Hematopoietic multipotent progenitor cell treated with erythropoietin and hydrocortisone succinate and interleukin-3 and kit ligand, for 15 days (in vitro differentiated cells): ENCODE results near the gene NFIB.
A peak's percentile ranks its signal among the peaks of the same experiment; 100 is the strongest.

ENCODE experiments used
- DNase-seq: peaks from one replicate; pipeline ENCODE4 v3.0.0-alpha.2; 2015; ENCODE audit warnings: low spot score

NFIB gene

DNA sequence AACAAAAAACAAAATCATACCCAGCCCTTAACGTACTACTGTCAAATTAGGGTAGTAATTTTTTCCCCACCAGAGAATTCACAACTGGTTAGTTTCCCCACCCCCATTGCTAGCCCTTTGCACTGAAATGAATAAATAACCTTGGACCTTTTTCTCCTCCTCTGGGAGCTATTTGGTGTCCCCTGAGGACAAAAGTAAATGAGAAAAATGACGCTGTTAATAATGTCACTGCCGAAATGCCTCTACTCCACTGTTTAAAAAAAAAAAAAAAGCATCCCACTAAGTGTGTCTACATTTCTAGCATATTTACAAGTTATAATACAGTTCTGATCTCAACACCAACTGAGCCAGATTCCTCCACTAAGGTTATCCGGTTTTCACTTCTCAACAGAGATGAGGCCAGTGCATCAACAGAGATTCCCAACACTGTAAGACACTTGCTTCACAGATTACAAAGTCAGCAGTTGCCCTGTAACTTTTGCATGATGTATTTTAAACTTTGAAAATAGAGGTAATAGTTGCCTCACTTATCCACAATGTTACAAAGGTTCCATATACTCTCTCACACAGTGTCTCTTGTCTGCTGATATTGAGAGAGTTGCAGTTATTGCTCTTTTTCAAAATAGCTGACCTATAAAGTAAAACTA is 5.1 kb upstream of the NFIB start:
- no peak for DNase-seq

GRCh38 chr9:14318361-14318760 is 4.4 kb upstream of the NFIB start:
- DNase-seq, result no peak

GRCh38 chr9:14317667-14318320 is 3.9 kb upstream of the NFIB start:
- DNase-seq, result no peak

- DNase-seq, result no peak
These were observed 2.8 kb upstream of the NFIB start for GRCh38 chr9:14316602-14317300.

DNA sequence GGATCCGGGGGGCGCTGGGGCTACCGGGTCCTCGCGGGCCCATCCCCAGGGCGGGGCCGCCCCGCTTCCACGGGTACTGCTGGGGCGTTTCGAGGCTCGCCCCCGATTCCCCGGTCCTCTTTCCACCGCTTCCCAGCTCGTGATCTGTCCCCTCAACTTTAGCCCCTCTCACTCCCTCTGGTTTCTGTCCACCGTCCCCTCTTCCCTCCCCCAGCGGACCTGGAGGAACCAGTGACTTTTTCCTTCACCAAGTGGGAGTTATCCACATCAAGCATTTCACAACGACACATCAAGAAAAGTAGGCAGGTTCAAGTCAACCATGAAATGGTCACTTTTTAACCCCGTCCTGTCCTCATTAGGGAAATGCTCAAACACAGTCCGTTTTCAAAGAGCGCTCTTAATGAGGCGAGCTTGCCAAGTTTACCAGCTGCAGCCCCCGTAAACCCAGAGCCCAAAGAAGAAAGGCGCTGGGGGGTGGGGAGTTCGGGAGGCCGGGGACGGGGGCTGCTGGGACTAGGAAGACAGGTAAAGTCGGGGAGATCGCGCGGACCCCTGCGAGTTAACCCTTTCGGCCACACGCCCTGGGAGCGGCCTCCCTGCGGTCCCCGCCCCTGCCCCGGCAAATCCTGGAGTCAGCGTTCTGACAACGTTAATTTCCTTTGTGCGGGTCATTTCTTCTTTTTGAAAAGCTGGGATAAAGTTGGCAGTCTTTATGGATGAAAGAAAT is 2.1 kb upstream of the NFIB start:
- no peak for DNase-seq

GRCh38 chr9:14314929-14315874 is 1.3 kb upstream of the NFIB start:
- DNase-seq, result peak; percentile 8

DNA sequence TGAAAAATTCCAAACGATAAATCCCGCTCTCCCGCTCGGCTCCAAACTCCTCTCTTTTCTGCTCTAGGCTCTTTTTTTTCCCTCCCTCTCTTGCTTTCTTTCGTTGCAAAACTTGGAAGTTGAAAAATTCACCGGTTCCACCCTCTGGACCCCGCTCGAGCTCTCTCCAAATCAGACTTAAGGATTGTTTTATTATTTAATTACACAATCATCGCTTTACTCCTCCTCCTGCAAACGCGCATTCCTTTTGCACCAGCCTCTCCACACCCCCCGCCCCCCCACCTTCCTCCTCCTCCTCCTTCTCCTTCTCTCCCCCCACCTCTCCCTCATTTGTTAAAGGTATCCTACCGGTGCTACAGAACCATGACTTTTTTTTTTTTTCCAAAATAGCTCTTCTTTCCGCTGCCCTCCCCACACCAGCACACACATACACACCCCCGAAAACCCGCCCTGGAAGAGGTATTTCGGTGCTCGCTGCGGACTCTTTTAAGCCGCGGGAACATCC is 535 bp upstream of the NFIB start:
- no peak for DNase-seq

DNA sequence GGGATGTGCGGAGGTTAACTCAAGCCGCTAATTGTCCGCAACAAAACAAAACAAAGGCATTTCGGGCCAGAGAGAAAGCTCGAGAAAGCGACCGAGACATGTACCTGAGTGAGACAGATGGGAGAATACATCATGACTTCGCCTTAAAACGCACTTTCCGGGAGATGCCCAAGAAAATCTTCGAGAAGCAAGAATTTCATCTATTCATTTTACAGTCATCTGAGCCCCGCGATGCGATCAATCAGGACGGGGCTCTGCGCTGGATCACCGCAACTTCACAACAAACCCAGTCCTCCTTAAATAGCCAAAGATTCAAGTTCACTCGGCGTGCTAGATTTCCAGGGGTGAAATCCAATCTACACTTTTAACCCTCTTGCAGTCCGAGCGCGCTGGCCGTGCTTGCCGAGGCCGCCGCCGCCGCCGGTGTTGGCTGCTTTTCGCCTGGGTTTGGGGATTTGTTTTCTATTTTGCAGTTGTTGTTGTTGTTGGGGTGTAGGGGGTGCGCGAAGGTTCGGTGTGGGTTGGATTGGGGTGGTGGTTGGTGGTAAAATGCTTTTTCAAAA is 482 bp downstream of the NFIB start:
- DNase-seq, result no peak

GRCh38 chr9:14312719-14313377 is 1.1 kb downstream of the NFIB start:
- no peak for DNase-seq

- no peak for DNase-seq
These were observed 1.8 kb downstream of the NFIB start for GRCh38 chr9:14311956-14312685.

- DNase-seq, result no peak
These were observed 2.6 kb downstream of the NFIB start for GRCh38 chr9:14311171-14311949.

DNA sequence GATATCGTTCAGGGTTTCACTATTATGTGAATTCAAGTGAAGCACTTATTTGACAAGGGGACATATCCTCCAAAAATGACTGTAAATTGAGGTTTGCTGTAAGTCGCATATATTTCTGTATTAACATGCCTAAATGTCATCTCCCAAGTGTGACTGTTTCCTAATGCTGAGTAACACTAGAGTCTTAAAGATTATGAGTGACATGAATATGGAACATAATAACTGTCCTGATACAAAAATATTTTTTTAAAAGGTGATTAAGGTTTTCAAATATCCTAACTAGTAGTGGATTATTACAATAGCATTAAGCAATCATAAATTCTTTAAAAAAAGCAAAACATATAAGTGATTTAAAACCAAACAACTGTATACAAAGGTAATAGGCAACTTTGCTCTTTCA is 3.6 kb downstream of the NFIB start:
- no peak for DNase-seq

DNA sequence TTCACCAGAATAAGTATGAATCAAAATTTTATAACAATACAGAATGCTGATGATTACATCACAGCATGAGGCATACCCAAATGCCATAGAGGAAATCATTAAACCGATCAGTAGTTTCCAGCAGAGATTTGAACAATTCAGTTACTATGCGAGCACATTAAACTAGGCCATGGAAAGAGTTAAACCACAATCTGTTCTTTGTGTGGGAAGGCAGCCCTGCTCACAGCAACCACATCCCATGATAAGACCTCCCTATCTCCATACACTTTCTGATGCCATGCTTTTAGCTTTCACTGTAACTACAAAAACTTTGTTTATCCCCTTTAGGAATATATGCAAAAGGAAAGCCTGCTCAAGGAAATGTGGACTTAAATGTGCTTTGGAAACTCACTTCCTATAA is 4.5 kb downstream of the NFIB start:
- DNase-seq, result no peak

DNA sequence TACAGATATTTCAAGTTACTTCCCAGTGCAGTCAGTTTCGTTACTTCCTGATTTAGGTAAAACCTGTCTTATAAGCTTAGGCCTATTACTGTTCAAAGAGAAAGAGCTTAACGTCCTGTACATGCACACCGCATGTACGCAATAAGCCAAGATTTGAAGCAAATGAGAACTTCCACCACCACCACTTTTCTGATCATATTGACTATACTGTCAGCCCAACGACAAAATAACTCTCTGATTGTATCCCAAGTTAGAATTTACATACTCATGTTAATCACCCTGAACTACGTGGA is 5.1 kb downstream of the NFIB start:
- DNase-seq, result no peak

GRCh38 chr9:14307989-14308852 is 5.7 kb downstream of the NFIB start:
- DNase-seq, result no peak

GRCh38 chr9:14306672-14307660 is 7.0 kb downstream of the NFIB start:
- DNase-seq, result no peak

GRCh38 chr9:14306188-14306587 is 7.8 kb downstream of the NFIB start:
- DNase-seq, result no peak
